H4 (cell line): Measurements from ENCODE around the gene ACTA1. TPM values are rescaled to one million over a fixed set of nuclear protein-coding genes. Genes with fewer than 3 reads are reported as not detected.

Experiments used
- total RNA-seq: library from RNA; depleted of rRNA; stranded (reverse); fragments of >200 nt; shearing (Covaris generic); gene quantifications from 2 replicates; pipeline ENCODE4 v1.2.3, GENCODE V29; 2014; rRNA removed

The ACTA1 gene
- total RNA-seq, 1 experiment from 2014 or later, result not detected

Other genes with a start within 250 kb of the ACTA1 start
- gene RAB4A, start 163.0 kb downstream of the ACTA1 start, total RNA-seq, result 11.1 and 14.0 TPM in 2 replicates
- 9.4 and 10.3 TPM in 2 replicates for gene CCSAP, start 91.0 kb downstream of the ACTA1 start, total RNA-seq
- 29.6 and 32.6 TPM in 2 replicates for gene NUP133, start 74.2 kb upstream of the ACTA1 start, total RNA-seq
- gene ABCB10, start 124.6 kb upstream of the ACTA1 start, total RNA-seq, result 8.9 and 13.6 TPM in 2 replicates
- 10.7 and 13.9 TPM in 2 replicates for gene TAF5L, start 192.0 kb upstream of the ACTA1 start, total RNA-seq
- 7.0 and 7.9 TPM in 2 replicates for gene URB2, start 192.2 kb upstream of the ACTA1 start, total RNA-seq